Tibial artery (tissue), 4 donors: ENCODE measurements around the gene C19orf25.
A peak's percentile ranks its signal among the peaks of the same experiment; 100 is the strongest.

Source experiments
- DNase-seq, 2 donors: peaks; one replicate each; pipeline ENCODE4 v3.0.0-alpha.2; 2019
- H3K27ac ChIP-seq, 2 donors: fragments of 200-600 bp; sonication (generic) in 1 of 2; 1 replicate in 1 of 2; 2 replicates in 1 of 2; pipeline ENCODE4 v1.5.1; 2018 to 2019; ENCODE audit warnings: mild to moderate bottlenecking in 1 of 2
- H3K27me3 ChIP-seq, 2 donors: fragments of 200-600 bp; sonication (generic) in 1 of 2; one replicate each; pipeline versions ENCODE4 v1.5.1 to v1.6.0; 2016 to 2019
- H3K36me3 ChIP-seq, 3 donors: fragments of 200-600 bp; sonication (generic) in 2 of 3; one replicate each; pipeline ENCODE4 v1.5.1; 2016 to 2019; ENCODE audit warnings: mild to moderate bottlenecking in 2 of 3
- H3K4me1 ChIP-seq, 4 donors: fragments of 200-600 bp; sonication (generic) in 2 of 4; 1 replicate in 3 of 4; 2 replicates in 1 of 4; pipeline ENCODE4 v1.5.1; 2016 to 2019
- H3K4me3 ChIP-seq, 2 donors: fragments of 200-600 bp; sonication (generic) in 1 of 2; 1 replicate in 1 of 2; 2 replicates in 1 of 2; pipeline ENCODE4 v1.5.1; 2018 to 2019; ENCODE audit warnings: mild to moderate bottlenecking in 2 of 2
- H3K9me3 ChIP-seq, 3 donors: fragments of 200-600 bp; sonication (generic) in 1 of 3; one replicate each; pipeline ENCODE4 v1.5.1; 2016 to 2019
- CTCF ChIP-seq, 2 experiments: fragments of 200-600 bp in 1 of 2; fragments of 450-650 bp in 1 of 2; IDR thresholded peaks; one replicate each; pipeline ENCODE4 v1.5.1; 2017 to 2019; ENCODE audit warnings: antibody characterized with exemption in 2 of 2, mild to moderate bottlenecking in 1 of 2, moderate library complexity in 1 of 2
- intact Hi-C: fragments of 100-400 bp; cut with DNase I; formaldehyde crosslinking; loops from one replicate; pipeline ENCODE4 v1.15.0; 2023; ENCODE audit warnings: low total_unique reads

Gene C19orf25

GRCh38 chr19:1471515-1472160 is 7.4 kb downstream of the C19orf25 start:
- no peak overlapping the region for H3K4me3 ChIP-seq
- no peak for TF ChIP-seq CTCF (IDR thresholded peaks at IDR 0.05)
- H3K27ac ChIP-seq: no peak overlapping the region
- H3K36me3 ChIP-seq: peaks cover 0 to 29% (median 24%) of the 10 kb centered on the region in 3 donors
- DNase-seq: no peak
- peaks cover 24 to 100% of the 10 kb centered on the region in 2 donors for H3K27me3 ChIP-seq
- peaks cover 10 to 67% (median 61%) of the 10 kb centered on the region in 4 donors for H3K4me1 ChIP-seq
- H3K9me3 ChIP-seq: no peaks in the 10 kb centered on the region
- intact Hi-C loops: no loop called here

- intact Hi-C loops: no loop called here
- peak overlapping the region; percentile 20 to 32 for H3K4me3 ChIP-seq
- H3K27me3 ChIP-seq: peaks cover 24 to 100% of the 10 kb centered on the region in 2 donors
- no peak for DNase-seq
- no peaks in the 10 kb centered on the region for H3K9me3 ChIP-seq
- H3K27ac ChIP-seq: no peak overlapping the region
- H3K36me3 ChIP-seq: peaks cover 0 to 25% (median 18%) of the 10 kb centered on the region in 3 donors
- TF ChIP-seq CTCF (IDR thresholded peaks at IDR 0.05): no peak
- H3K4me1 ChIP-seq: peaks cover 10 to 72% (median 66%) of the 10 kb centered on the region in 4 donors
These were observed 8.0 kb downstream of the C19orf25 start for GRCh38 chr19:1471010-1471514.

GRCh38 chr19:1470305-1471009 is 8.6 kb downstream of the C19orf25 start:
- peaks cover 10 to 78% (median 69%) of the 10 kb centered on the region in 4 donors for H3K4me1 ChIP-seq

GRCh38 chr19:1470055-1470304 is 9.0 kb downstream of the C19orf25 start:
- Histone ChIP-seq H3K27ac (no peak overlapping the region), H3K27me3 (peaks cover 24 to 100% of the 10 kb centered on the region in 2 donors), H3K4me1 (peaks cover 10 to 79% (median 72%) of the 10 kb centered on the region in 4 donors), H3K36me3 (peaks cover 0 to 14% (median 9%) of the 10 kb centered on the region in 3 donors), H3K9me3 (no peaks in the 10 kb centered on the region), H3K4me3 (peak overlapping the region; percentile 20 to 32)
- intact Hi-C loops: no loop called here
- no peak for DNase-seq
- no peak for TF ChIP-seq CTCF (IDR thresholded peaks at IDR 0.05)

More at GRCh38 chr19:1470305-1471009, 8.6 kb downstream of the C19orf25 start:
- Histone ChIP-seq H3K9me3 (no peaks in the 10 kb centered on the region), H3K4me3 (peak overlapping the region; percentile 20 to 32), H3K27me3 (peaks cover 24 to 100% of the 10 kb centered on the region in 2 donors), H3K36me3 (peaks cover 0 to 19% (median 13%) of the 10 kb centered on the region in 3 donors), H3K27ac (no peak overlapping the region)
- no peak for DNase-seq
- intact Hi-C loops: no loop called here
- no peak for TF ChIP-seq CTCF (IDR thresholded peaks at IDR 0.05)

- peaks cover 0 to 8% (median 4%) of the 10 kb centered on the region in 3 donors for H3K36me3 ChIP-seq
- no peak for DNase-seq
- no peak overlapping the region for H3K27ac ChIP-seq
- intact Hi-C loops: no loop called here
- no peaks in the 10 kb centered on the region for H3K9me3 ChIP-seq
- TF ChIP-seq CTCF (IDR thresholded peaks at IDR 0.05): no peak
- peak overlapping the region in 1 of 2 donors; percentile 32 for H3K4me3 ChIP-seq
- H3K4me1 ChIP-seq: peaks cover 10 to 79% (median 72%) of the 10 kb centered on the region in 4 donors
- peaks cover 24 to 96% of the 10 kb centered on the region in 2 donors for H3K27me3 ChIP-seq
These were observed 9.6 kb downstream of the C19orf25 start for GRCh38 chr19:1469255-1470054.
